Measurements from ENCODE around the gene ABCG4.
"Not testable (repeated sequence)": the region's sequence is repeated elsewhere in the genome, so short reads cannot be mapped to it uniquely, and the experiment has no call there.

The ABCG4 gene

DNA sequence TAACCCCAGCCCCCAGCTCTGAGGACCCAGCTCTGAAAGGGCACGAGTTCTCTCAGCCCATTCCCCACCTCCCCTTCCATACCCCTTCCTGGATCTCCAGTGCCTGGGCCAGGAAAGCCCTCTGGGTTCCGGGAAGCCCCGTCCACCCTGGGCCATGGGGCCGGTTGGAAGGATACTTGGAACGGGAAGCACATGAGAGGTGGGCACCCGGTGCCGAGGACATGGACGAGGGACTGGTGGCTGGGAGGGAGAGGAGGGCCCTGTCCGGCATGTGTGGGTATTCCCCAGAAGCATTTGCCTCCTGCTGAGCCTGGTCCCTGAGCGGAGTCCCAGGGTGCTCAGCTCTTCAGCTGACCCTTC lies 32.6 kb upstream of the ABCG4 start:
- DNase-seq (ENCODE audit: low read depth in 2 of 2) = no peak

DNA sequence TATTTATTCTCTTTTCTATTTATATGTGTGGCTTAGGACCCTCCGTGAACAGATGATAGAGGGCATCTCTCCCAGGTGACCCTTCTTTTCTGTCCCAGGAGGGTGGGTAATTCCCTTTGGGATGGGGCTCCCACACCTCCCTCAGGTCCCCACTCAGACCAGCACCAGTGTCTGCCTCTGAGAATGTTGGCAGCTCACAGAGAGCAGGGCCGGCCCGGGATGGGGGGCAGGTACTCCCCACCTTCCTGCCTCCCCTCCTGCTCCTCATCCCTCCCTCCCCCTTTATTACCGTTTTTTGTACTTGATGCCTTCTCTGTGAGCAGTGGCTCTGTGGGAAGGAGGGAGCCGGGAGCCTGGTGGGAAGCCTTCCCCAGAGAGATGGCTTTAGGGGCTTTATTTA lies 32.3 kb upstream of the ABCG4 start:
- DNase-seq (ENCODE audit: low read depth in 2 of 2) = no peak

- no peak for DNase-seq (ENCODE audit: low read depth in 2 of 2)
These were observed 31.7 kb upstream of the ABCG4 start for GRCh38 chr11:119117004-119117706.

DNA sequence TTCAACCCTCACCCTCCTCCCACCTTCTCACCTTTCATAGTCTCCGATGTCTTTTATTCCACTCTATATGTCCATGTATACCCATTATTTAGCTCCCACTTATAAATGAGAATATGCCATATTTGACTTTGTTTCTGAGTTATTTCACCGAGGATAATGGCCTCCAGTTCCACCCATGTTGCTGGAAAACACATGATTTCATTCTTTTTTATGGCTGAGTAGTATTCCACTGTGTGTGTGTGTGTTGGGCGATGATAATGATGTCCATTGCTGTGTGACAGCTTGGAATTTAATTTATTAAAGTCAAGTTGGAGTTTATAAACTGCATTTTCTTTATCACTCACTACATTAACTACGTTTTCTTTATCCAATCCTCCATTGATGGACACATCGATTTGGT lies 30.6 kb upstream of the ABCG4 start:
- no peak for DNase-seq (ENCODE audit: low read depth in 2 of 2)

GRCh38 chr11:119118946-119119345 lies 29.9 kb upstream of the ABCG4 start:
- DNase-seq (ENCODE audit: low read depth in 2 of 2) = no peak

DNA sequence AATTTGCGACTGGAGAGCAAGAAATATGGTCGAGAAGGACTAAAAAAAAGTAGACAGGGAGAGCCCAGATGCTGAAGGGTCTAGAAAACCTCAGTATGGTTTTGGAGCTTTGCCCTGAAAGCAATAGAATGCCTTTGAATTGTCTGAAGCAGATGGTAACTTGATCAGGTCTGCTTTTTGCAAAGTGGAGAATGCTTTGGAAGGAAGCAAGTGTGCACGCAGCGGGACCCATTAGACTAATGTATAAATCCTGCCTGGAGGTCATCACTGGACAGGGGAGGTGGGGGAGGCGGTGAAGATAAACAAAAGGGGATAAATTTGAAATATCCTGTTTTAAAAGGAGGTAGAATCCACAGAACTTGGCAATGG lies 28.2 kb upstream of the ABCG4 start:
- no peak for DNase-seq (ENCODE audit: low read depth in 2 of 2)

DNA sequence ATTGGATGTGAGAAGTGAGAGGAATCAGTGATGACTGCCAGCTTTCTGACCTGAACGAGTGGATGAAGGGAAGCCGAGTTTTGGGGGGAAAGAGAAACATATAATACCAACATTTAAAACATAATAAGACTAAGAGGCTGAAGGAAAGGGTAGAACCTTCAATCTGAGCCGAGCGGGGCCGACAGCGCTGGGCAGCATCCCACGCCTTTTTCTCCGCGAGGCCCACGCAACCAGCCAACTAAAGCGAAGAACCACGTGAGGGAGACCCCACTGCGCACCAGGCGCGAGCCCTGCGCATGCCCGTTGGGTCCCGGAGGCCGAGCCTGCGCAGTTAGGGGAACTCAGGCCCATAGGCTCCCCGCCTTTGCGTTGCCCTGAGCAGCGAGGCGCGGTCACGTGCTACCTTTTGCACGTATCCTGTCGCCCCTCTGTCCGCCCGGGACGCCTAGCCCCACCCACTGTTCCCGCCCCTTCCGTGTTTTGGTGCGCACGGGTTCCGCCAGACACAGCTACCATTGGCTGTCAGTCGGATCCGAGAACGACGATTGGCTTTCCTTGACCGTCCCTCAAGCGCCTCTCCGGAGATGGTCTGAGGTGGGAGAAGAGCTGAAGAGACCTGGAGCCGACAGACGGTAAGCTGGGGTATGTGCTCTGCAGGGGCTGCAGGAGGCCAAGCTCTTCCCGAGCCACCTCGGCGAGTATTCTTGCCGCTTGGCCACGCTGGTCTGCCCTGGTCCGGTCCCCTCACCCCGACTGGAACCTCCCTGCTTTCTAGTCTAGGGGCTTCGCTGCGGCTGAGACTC lies 27.6 kb upstream of the ABCG4 start, which contains the start of gene HINFP:
HINFP (plus strand) TSS at position 573 of the 803 bp plus-strand sequence. CDS start 5,365 bp downstream, outside the sequence.
- peak; percentile 99 for DNase-seq (ENCODE audit: low read depth in 2 of 2)

DNA sequence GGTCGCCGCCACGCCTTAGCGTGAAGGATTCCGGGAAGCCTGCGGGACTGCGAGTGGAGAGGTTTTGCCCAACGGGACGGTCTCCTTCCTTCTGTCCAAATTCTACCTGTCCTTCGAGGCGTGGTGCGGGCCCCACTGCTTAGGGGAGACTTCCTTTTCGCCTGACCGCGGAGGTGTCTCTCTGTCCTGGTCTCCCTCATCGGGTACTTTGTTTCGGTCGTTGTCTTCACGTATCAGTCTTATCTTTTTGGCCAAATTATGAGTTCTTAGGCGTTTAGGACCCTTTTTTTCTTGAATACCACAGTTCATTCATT lies 27.1 kb upstream of the ABCG4 start:
- no peak for DNase-seq (ENCODE audit: low read depth in 2 of 2)

DNA sequence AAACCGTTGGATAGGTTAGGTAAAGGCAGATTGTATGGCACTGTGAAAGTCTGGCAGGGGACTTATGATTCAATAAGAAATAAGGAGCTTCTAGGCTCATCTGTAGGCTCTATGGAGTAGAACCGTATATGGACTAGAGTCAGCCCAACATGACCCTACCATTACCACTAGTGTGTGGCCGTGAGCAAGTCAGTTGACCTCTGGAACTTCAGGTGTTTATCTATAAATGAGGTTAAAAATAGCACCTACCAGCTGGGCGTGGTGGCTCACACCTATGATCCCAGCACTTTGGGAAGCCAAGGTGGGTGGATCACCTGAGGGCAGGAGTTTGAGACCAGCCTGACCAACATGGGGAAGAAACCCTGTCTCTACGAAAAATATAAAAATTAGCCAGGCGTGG lies 23.0 kb upstream of the ABCG4 start:
- DNase-seq (ENCODE audit: low read depth in 2 of 2) = no peak

- DNase-seq (ENCODE audit: low read depth in 2 of 2) = no peak
These were observed 22.1 kb upstream of the ABCG4 start for GRCh38 chr11:119126675-119127268.

DNA sequence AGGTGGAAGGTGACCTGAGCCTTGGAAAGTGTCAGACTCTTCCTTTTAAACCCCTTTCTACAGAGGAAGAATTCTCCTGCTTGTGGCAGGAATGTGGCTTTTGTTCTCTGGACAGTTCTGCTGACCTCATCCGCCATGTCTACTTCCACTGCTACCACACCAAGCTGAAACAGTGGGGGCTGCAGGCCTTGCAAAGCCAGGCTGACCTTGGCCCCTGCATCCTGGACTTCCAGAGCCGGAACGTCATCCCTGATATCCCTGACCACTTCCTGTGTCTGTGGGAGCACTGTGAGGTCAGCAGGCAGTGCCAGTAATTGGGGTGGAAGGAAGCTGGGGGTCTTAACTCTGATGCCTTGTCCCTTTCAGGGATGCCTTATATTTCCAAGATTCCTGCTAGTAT lies 18.2 kb upstream of the ABCG4 start:
- DNase-seq (ENCODE audit: low read depth in 2 of 2) = no peak

DNA sequence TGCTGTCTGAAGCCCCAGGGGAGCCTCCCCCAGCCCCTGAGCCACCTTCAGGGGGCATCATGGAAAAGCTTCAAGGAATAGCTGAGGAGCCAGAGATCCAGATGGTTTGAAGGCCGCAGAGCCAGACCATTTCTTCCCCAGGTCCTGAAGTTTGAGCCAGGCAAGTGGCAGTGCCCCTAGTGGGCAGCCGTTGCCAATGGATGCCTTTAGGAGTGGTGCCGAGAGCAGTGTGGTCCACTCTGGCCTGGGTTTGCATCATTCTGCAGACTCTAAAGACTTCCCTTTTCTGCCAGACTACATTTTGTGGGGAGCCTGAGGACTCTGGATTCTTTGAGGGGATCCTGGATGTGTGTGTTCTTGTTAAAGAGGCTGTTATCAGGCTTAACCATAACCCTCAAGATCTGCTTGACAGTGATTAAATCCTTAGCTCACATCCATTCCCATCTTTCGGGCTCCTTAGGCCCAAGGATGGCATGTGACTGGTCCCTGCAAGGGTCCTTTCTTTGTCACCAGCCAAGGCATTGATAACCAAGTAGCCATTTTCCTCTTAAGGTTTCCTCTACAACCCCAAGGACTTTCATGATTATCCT lies 14.4 kb upstream of the ABCG4 start:
- DNase-seq (ENCODE audit: low read depth in 2 of 2) = no peak

GRCh38 chr11:119139276-119139675 lies 9.6 kb upstream of the ABCG4 start:
- not testable (repeated sequence) for DNase-seq (ENCODE audit: low read depth in 2 of 2)

DNA sequence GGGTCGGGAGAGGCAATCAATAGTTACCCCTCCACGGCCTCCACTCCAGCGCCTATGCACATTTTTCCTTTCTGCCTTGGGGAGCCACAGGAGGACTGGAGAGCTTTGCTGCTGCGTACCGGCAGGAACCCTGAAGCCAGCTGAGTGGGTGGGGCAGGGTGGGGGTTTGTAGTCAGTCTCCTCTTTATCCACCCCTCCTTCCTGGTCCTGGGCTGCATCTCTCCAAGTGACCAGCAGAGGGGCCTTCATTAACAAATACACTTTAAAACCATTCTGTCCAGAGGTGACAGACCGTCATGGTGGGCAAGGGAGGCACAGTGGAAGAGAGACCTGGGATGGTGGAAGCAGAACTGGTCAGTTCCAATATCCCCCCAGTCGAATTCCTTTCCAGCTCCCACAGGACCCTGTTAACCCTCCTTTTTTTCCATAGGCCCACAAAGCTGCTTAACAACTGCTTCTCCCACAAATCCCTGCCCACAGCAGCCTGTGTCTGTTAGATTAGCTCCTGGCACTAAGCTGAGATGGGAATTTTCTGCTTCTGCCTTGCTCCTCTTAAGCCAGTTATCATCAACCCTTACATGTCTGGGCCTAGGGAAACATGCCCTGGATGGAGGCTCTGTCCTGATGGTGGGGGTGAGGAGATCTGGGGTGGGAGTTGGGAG lies 3.9 kb upstream of the ABCG4 start:
- DNase-seq (ENCODE audit: low read depth in 2 of 2) = no peak

DNA sequence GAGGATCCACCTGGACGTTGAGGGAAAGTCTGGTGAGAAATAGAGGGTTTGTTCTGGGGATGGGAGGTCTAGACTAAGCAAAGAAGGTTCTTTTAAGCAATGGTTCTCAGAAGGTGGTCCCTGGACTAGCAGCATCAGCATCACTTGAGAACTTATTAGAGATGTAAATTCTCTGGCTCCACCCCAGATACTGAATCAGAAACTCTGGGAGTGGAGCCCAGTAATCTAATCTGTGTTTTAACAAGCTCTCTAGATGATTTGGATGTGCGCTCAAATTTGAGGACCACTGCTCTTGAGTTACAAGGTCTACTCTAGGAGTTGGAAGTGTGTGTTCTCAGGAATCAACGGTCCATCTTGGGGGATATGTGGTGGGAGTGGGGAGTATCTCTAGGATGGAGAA lies 3.3 kb upstream of the ABCG4 start:
- no peak for DNase-seq (ENCODE audit: low read depth in 2 of 2)

DNA sequence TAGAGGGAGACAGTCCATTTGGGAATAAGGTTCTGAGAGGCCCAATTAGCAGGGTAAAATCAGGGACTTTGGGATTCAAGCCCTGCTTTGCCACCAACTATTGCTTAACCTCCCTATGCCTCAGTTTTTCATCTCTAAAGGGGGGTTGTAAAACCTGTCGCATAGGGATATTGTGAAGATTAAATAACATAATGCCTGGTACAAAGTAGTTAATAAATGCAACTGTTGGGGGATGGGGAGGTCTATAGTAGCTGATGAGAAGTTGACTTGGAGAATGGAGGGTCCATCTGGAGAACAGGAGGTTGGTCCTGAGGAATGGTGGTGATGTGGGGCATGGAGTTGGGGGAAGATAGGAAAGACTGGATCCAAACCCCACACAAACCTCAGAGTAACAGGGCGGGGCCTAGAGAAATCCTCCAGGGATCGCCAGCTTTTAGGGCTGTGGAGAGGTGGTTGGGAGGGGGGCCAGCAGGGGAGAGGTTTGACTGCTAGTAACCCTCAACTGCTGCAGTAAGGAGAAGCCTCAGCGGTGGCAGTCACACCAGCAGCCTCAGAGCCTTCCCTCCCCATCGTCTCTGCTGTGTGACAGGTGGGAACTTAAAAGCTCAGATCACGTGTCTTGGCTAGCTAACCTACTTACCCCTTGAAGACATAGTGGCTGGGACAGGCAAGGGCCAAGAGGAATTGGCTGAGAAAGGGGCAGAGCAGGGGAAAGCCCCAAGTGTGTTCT lies 1.1 kb upstream of the ABCG4 start:
- DNase-seq (ENCODE audit: low read depth in 2 of 2) = no peak

DNA sequence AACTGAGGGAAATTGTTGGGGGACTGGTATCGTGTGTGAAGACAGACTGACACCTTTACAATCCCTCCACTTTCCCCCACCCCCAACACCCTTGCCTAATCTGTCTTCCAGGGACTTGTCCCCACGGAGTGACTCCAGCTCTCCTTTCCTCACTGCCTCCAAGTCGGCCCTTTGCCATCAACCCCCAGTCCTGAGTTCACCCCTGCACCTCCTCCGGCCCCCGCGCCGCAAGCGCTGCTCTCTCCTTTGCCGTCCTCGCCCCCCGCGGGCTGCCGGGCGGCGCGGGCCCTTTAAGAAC lies 183 bp upstream of the ABCG4 start:
- no peak for DNase-seq (ENCODE audit: low read depth in 2 of 2)

DNA sequence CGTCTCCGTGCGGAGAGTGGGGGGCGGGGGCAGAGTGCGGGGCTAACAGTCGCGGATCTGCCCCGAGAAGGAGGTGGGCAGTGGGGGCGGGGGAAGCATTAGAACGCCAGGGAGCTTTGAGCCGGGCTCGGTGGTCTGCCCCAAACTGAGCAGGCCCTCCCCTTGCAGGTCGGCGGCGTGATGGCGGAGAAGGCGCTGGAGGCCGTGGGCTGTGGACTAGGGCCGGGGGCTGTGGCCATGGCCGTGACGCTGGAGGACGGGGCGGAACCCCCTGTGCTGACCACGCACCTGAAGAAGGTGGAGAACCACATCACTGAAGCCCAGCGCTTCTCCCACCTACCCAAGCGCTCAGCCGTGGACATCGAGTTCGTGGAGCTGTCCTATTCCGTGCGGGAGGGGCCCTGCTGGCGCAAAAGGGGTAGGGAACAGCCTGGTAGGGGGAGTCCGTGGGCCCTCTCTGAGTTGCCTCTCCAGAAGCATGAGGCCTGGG lies 979 bp downstream of the ABCG4 start:
- no peak for DNase-seq (ENCODE audit: low read depth in 2 of 2)

- DNase-seq (ENCODE audit: low read depth in 2 of 2) = no peak
These were observed 3.2 kb downstream of the ABCG4 start for GRCh38 chr11:119152043-119152442.

DNA sequence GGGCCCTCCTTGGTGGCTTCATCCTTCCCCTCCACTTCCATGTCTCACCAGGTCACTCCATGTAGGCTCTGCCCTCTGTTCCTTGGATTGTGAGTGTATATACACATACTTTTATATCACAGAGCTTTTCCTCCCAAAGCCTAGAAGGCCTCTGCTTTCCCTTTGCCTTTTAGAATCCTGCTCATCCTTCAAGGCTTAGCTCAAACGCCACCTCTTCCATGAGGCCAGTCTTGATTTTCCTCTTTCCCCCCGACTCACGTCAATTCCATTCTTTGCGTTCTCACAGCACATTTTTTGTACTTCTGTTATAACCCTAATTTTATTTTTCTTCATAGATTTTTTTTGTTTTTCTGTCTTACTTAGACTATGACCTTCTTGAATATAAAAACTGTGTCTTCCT lies 3.8 kb downstream of the ABCG4 start:
- no peak for DNase-seq (ENCODE audit: low read depth in 2 of 2)

GRCh38 chr11:119153049-119153818 lies 4.4 kb downstream of the ABCG4 start:
- no peak for DNase-seq (ENCODE audit: low read depth in 2 of 2)
